GM12878 (cell line): ENCODE results near the gene NUB1.

Experiments used
- BCLAF1 ChIP-seq: fragments of 450-650 bp; IDR thresholded peaks from 2 replicates; pipeline ENCODE4 v1.6.1; 2017; ENCODE audit warnings: antibody characterized with exemption, mild to moderate bottlenecking, moderate library complexity
- EZH2 ChIP-seq: IDR thresholded peaks from 2 replicates; pipeline ENCODE4 v1.6.1; 2012; ENCODE audit warnings: low read depth, mild to moderate bottlenecking, control low read depth, inconsistent platforms, low read length, borderline replicate concordance; ENCODE audit not compliant: control insufficient read depth
- JUNB ChIP-seq: IDR thresholded peaks from 2 replicates; pipeline ENCODE4 v1.6.1; 2016; ENCODE audit warnings: antibody characterized with exemption, mild to moderate bottlenecking
- MAX ChIP-seq: IDR thresholded peaks from 2 replicates; pipeline ENCODE4 v1.6.1; 2012; ENCODE audit warnings: low read depth, low read length, improper control_type of control experiment
- ZBTB33 ChIP-seq: fragments of 450-650 bp; IDR thresholded peaks from 2 replicates; pipeline ENCODE4 v1.6.1; 2017; ENCODE audit warnings: mild to moderate bottlenecking

- TF ChIP-seq JUNB (no peak), EZH2 (no peak), MAX (no peak), BCLAF1 (no peak), ZBTB33 (no peak)
Observed at GRCh38 chr7:151338809-151339208, 2.8 kb upstream of the NUB1 start.
